Erythroblast (primary cell): ENCODE measurements around the gene MTHFR.

ENCODE experiments used
- GATA1 ChIP-seq: IDR thresholded peaks from 2 replicates; pipeline ENCODE4 v1.6.1; 2011; ENCODE audit warnings: low read depth, mild to moderate bottlenecking, control low read depth, low read length, moderate library complexity
- POLR2A ChIP-seq: IDR thresholded peaks from 2 replicates; pipeline ENCODE4 v1.6.1; 2011; ENCODE audit warnings: mild to moderate bottlenecking, low read length

DNA sequence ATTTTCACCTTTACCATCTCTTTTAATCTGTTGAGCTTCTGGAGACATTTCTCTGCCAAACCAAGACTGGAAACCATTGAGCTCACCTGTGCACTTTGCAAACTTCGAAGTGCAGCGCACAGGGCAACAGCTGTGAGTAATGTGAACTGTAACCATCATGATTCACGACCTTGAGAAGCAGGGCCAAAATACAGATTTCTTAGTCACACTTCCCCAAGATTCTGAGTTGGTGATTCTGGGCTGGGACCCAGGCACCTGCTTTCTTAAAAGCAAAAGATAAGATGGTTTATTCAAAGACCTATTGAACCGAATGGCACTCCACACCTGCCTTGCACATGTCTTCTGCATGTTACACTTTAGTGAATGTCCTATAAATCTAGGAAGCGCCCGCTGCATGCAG, 59.7 kb downstream of the MTHFR start:
- TF ChIP-seq POLR2A (no peak), GATA1 (no peak)
